Measurements from ENCODE around the gene LMAN1L.
A peak's percentile ranks its signal among the peaks of the same experiment; 100 is the strongest.

LMAN1L gene

GRCh38 chr15:74845208-74845568 is 32.6 kb downstream of the LMAN1L start:
- no peak for DNase-seq (ENCODE audit: insufficient read length, low spot score)
- FAIRE-seq: no peak
- no peak for TF ChIP-seq PAX5 (IDR thresholded peaks at IDR 0.05; ENCODE audit: insufficient read depth, low read length, severe bottlenecking)
- TF ChIP-seq POLR2AphosphoS5 (IDR thresholded peaks at IDR 0.05; ENCODE audit: low read depth, low read length): no peak
- TF ChIP-seq TAF1 (IDR thresholded peaks at IDR 0.05; ENCODE audit: low read depth, low read length): no peak
- no peak for TF ChIP-seq POLR2A (IDR thresholded peaks at IDR 0.05; ENCODE audit: low read depth, low read length)
- TF ChIP-seq POU2F2 (IDR thresholded peaks at IDR 0.05; ENCODE audit: low read depth, low read length): no peak

DNA sequence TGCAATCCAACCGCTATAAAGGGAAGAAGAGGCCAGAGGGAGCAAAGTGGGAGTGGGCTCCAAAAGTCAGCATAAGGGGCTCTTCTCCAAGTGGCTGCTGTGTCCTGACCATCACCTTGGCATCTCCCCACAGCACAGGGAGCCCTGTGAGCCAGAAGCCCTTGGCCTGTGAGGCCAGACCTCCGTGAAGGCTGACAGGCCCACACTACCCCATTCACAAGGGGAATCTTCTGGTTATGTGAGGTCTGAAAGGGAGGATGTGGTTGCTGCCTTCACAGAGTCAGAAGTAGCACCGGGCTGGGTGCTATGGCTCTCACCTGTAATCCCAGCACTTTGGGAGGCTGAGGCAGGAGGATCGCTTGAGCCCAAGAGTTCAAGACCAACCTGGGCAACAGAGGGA is 32.9 kb downstream of the LMAN1L start:
- TF ChIP-seq POLR2AphosphoS5 (IDR thresholded peaks at IDR 0.05; ENCODE audit: low read depth, low read length): no peak
- no peak for TF ChIP-seq POU2F2 (IDR thresholded peaks at IDR 0.05; ENCODE audit: low read depth, low read length)
- no peak for TF ChIP-seq POLR2A (IDR thresholded peaks at IDR 0.05; ENCODE audit: low read depth, low read length)
- no peak for TF ChIP-seq PAX5 (IDR thresholded peaks at IDR 0.05; ENCODE audit: insufficient read depth, low read length, severe bottlenecking)
- TF ChIP-seq SPI1 (IDR thresholded peaks at IDR 0.05; ENCODE audit: low read depth, low read length): no peak
- TF ChIP-seq TAF1 (IDR thresholded peaks at IDR 0.05; ENCODE audit: low read depth, low read length): no peak
- DNase-seq (ENCODE audit: insufficient read length, low spot score) (no peak), FAIRE-seq (no peak)

- FAIRE-seq (no peak), DNase-seq (ENCODE audit: insufficient read length, low spot score) (no peak)
- TF ChIP-seq PAX5 (IDR thresholded peaks at IDR 0.05; ENCODE audit: insufficient read depth, low read length, severe bottlenecking): no peak
Observed at GRCh38 chr15:74847432-74847831, 34.8 kb downstream of the LMAN1L start.

GRCh38 chr15:74850393-74850792 is 37.8 kb downstream of the LMAN1L start:
- FAIRE-seq: no peak
- TF ChIP-seq POU2F2 (IDR thresholded peaks at IDR 0.05; ENCODE audit: low read depth, low read length) (no peak), SPI1 (IDR thresholded peaks at IDR 0.05; ENCODE audit: low read depth, low read length) (no peak), TAF1 (IDR thresholded peaks at IDR 0.05; ENCODE audit: low read depth, low read length) (no peak), PAX5 (IDR thresholded peaks at IDR 0.05; ENCODE audit: insufficient read depth, low read length, severe bottlenecking) (no peak), POLR2AphosphoS5 (IDR thresholded peaks at IDR 0.05; ENCODE audit: low read depth, low read length) (no peak), POLR2A (IDR thresholded peaks at IDR 0.05; ENCODE audit: low read depth, low read length) (no peak)
- DNase-seq (ENCODE audit: insufficient read length, low spot score): no peak

DNA sequence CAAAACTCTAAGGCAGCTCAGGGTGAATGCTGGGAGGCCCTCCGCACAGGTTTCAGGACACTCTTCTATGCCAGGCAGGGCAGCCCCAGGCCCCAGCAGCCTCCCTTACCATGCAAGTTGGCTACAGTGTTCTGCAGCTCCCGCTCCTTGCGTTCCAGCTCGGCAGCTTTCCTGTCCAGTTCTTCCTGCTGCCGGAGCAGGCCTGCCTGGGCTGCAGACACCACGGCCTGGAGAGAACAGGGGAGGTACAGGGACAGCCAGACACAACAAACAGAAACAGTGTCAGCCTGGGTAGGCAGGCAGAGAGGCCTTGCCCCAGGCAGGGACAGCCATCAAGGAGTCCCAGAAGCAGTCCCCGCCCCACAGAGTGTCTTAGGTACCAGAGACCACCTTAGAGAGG is 39.3 kb downstream of the LMAN1L start:
- DNase-seq (ENCODE audit: insufficient read length, low spot score): no peak
- FAIRE-seq: no peak
- TF ChIP-seq SPI1 (IDR thresholded peaks at IDR 0.05; ENCODE audit: low read depth, low read length): no peak
- TF ChIP-seq POU2F2 (IDR thresholded peaks at IDR 0.05; ENCODE audit: low read depth, low read length): no peak
- no peak for TF ChIP-seq POLR2AphosphoS5 (IDR thresholded peaks at IDR 0.05; ENCODE audit: low read depth, low read length)
- TF ChIP-seq PAX5 (IDR thresholded peaks at IDR 0.05; ENCODE audit: insufficient read depth, low read length, severe bottlenecking): no peak
- TF ChIP-seq TAF1 (IDR thresholded peaks at IDR 0.05; ENCODE audit: low read depth, low read length): no peak
- TF ChIP-seq POLR2A (IDR thresholded peaks at IDR 0.05; ENCODE audit: low read depth, low read length): no peak

- no peak for FAIRE-seq
- DNase-seq (ENCODE audit: insufficient read length, low spot score): no peak
- TF ChIP-seq POLR2AphosphoS5 (IDR thresholded peaks at IDR 0.05; ENCODE audit: low read depth, low read length): no peak
- no peak for TF ChIP-seq TAF1 (IDR thresholded peaks at IDR 0.05; ENCODE audit: low read depth, low read length)
- no peak for TF ChIP-seq SPI1 (IDR thresholded peaks at IDR 0.05; ENCODE audit: low read depth, low read length)
- no peak for TF ChIP-seq POLR2A (IDR thresholded peaks at IDR 0.05; ENCODE audit: low read depth, low read length)
- no peak for TF ChIP-seq PAX5 (IDR thresholded peaks at IDR 0.05; ENCODE audit: insufficient read depth, low read length, severe bottlenecking)
- TF ChIP-seq POU2F2 (IDR thresholded peaks at IDR 0.05; ENCODE audit: low read depth, low read length): no peak
Observed at GRCh38 chr15:74854453-74855022, 41.9 kb downstream of the LMAN1L start.

- FAIRE-seq (no peak), DNase-seq (ENCODE audit: insufficient read length, low spot score) (no peak)
- TF ChIP-seq POLR2AphosphoS5 (IDR thresholded peaks at IDR 0.05; ENCODE audit: low read depth, low read length) (no peak), SPI1 (IDR thresholded peaks at IDR 0.05; ENCODE audit: low read depth, low read length) (no peak), TAF1 (IDR thresholded peaks at IDR 0.05; ENCODE audit: low read depth, low read length) (no peak), POU2F2 (IDR thresholded peaks at IDR 0.05; ENCODE audit: low read depth, low read length) (no peak), POLR2A (IDR thresholded peaks at IDR 0.05; ENCODE audit: low read depth, low read length) (no peak), PAX5 (IDR thresholded peaks at IDR 0.05; ENCODE audit: insufficient read depth, low read length, severe bottlenecking) (no peak)
Observed at GRCh38 chr15:74855857-74856256, 43.2 kb downstream of the LMAN1L start.

GRCh38 chr15:74856537-74856936 is 43.9 kb downstream of the LMAN1L start:
- FAIRE-seq (no peak), DNase-seq (ENCODE audit: insufficient read length, low spot score) (no peak)
- no peak for TF ChIP-seq POLR2AphosphoS5 (IDR thresholded peaks at IDR 0.05; ENCODE audit: low read depth, low read length)
- no peak for TF ChIP-seq POU2F2 (IDR thresholded peaks at IDR 0.05; ENCODE audit: low read depth, low read length)
- TF ChIP-seq POLR2A (IDR thresholded peaks at IDR 0.05; ENCODE audit: low read depth, low read length): no peak
- no peak for TF ChIP-seq TAF1 (IDR thresholded peaks at IDR 0.05; ENCODE audit: low read depth, low read length)
- no peak for TF ChIP-seq SPI1 (IDR thresholded peaks at IDR 0.05; ENCODE audit: low read depth, low read length)
- TF ChIP-seq PAX5 (IDR thresholded peaks at IDR 0.05; ENCODE audit: insufficient read depth, low read length, severe bottlenecking): no peak

- DNase-seq (ENCODE audit: insufficient read length, low spot score) (no peak), FAIRE-seq (peak; percentile 96)
- no peak for TF ChIP-seq PAX5 (IDR thresholded peaks at IDR 0.05; ENCODE audit: insufficient read depth, low read length, severe bottlenecking)
- TF ChIP-seq SPI1 (IDR thresholded peaks at IDR 0.05; ENCODE audit: low read depth, low read length): peak; percentile 91
- TF ChIP-seq POLR2AphosphoS5 (IDR thresholded peaks at IDR 0.05; ENCODE audit: low read depth, low read length): 0 out of 2 replicates have a peak, but pooled peaks have one; percentile 10
- TF ChIP-seq POLR2A (IDR thresholded peaks at IDR 0.05; ENCODE audit: low read depth, low read length): 0 out of 2 replicates have a peak, but pooled peaks have one; percentile 15
Observed at GRCh38 chr15:74857082-74857655, 44.5 kb downstream of the LMAN1L start.

Measured in GM12891 (cell line).